GM12864 (cell line): ENCODE measurements around the gene RPS14.

ENCODE experiments used
- DNase-seq: peaks from one replicate; pipeline ENCODE4 v3.0.0-alpha.2; 2011; ENCODE audit warnings: low read depth
- H3K4me3 ChIP-seq: 2 replicates; pipeline ENCODE4 v1.5.1; 2011; ENCODE audit warnings: mild to moderate bottlenecking, low read depth, low read length, control low read depth
- TF ChIP-seq, protein P1 (sequence below): IDR thresholded peaks from 2 replicates; pipeline ENCODE4 v1.5.1; 2011; ENCODE audit warnings: low read depth, mild to moderate bottlenecking, moderate library complexity, low read length, control low read depth, inconsistent platforms; ENCODE audit errors: missing control alignments

Gene RPS14

DNA sequence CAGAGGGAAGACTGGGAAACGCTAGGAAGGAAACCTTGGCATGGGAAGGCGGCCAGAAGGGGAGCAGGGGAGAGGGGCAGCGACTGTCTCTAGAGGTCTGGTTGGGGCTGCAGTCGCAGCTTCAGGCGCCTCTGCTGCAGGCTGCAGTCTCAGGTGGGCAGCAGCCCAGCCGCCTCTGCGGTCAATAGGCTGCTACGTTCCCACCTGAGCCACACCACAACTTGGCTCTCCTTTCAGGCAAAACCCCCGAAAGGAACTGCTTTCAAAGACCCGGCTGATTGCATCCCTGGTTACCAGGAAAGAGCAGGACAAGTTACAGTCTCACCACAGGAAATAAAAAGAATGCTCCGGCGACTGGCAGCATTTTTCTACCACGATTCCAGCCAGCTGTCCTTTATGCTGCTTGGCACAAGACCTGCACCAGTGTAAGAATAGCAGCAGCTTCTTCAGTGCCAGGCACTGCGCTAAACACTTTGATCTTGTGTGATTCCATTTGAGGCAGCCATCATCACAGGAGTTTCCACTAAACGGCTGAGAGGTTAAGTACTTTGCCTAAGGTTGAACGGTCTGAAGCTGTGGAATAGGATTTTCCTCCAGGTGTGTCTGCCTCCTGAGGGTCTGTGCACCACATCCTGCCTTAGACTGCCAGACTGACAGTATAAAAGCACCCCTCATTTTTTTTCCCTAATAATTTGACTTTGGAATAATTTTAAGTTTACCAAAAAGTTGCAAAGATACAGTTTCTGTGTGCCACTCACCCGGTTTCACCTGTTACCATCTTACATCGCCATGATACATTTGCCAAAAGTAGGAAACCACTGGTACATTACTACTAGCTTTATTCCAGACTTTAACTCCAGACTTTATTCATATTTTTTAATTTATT, 7.5 kb downstream of the RPS14 start:
- DNase-seq: no peak
- H3K4me3 ChIP-seq: no peak overlapping the region
- TF ChIP-seq, protein P1, sequence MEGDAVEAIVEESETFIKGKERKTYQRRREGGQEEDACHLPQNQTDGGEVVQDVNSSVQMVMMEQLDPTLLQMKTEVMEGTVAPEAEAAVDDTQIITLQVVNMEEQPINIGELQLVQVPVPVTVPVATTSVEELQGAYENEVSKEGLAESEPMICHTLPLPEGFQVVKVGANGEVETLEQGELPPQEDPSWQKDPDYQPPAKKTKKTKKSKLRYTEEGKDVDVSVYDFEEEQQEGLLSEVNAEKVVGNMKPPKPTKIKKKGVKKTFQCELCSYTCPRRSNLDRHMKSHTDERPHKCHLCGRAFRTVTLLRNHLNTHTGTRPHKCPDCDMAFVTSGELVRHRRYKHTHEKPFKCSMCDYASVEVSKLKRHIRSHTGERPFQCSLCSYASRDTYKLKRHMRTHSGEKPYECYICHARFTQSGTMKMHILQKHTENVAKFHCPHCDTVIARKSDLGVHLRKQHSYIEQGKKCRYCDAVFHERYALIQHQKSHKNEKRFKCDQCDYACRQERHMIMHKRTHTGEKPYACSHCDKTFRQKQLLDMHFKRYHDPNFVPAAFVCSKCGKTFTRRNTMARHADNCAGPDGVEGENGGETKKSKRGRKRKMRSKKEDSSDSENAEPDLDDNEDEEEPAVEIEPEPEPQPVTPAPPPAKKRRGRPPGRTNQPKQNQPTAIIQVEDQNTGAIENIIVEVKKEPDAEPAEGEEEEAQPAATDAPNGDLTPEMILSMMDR: no peak

DNA sequence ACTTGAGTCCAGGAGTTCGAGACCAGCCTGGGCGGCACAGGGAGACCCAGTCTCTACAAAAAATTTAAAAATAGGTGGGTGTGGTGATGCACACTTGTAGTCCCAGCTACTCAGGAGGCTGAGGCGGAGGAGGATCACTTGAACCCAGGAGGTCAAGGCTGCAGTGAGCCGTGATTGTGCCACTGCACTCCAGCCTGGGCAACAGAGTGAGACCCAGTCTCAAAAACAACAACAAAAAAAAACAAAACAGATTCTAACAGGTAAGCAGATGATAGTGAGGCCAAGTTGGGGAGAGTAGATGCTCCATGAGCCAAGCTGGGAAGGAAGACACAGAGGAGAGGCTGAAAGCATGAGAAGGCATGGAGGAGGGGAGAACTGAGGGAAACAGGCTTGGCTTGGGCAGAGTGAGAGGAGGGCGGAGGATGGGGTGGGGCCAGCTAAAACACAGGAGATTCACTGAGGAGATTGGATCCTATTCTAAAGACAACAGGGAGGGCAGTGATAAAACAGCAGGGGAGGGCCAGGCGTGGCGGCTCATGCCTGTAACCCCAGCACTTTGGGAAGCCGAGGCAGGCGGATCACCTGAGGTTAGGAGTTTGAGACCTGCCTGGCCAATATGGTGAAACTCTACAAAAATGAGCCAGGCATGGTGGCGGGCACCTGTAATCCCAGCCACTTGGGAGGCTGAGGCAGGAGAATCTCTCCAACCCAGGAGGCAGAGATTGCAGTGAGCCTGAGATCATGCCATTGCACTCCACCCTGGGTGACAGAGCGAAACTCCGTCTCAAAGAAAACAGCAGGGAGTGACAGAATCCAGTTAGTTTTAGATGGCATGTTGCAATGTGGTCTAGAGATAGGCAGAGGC, 8.4 kb downstream of the RPS14 start:
- TF ChIP-seq, protein P1: no peak
- no peak for DNase-seq

DNA sequence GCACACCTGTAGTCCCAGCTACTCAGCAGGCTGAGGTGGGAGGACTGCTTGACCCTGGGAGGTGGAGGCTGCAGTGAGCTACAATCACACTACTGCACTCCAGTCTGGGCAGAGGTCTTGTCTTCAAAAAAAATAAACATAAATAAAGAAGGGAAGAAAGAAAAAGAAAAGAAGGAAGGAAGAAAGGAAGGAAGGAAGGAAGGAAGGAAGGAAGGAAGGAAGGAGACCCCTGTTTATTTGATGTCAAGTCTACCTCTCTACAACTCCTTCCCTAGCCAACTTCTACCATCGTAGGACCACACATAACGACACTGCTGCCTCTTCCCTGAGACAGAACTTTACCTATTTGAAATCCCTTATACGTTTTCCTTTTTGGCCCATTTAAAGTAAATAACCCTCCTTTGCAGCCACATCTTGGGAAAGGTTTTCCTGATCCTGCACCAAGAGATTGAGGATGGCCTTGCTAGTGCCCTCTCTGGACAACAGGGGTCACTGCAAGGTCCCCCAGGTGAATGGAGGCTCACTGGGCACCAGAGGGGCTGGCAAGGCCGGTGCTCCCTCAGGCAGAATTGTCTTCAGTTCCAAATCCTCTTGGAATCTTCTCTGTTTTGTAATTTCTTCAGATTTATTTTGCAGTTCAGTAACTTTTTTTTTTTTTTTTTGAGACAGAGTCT, 10.5 kb downstream of the RPS14 start:
- DNase-seq: no peak
- no peak overlapping the region for H3K4me3 ChIP-seq
- TF ChIP-seq, protein P1: peak; percentile 68

More for the DNA sequence above, 8.4 kb downstream of the RPS14 start:
- no peak overlapping the region for H3K4me3 ChIP-seq

DNA sequence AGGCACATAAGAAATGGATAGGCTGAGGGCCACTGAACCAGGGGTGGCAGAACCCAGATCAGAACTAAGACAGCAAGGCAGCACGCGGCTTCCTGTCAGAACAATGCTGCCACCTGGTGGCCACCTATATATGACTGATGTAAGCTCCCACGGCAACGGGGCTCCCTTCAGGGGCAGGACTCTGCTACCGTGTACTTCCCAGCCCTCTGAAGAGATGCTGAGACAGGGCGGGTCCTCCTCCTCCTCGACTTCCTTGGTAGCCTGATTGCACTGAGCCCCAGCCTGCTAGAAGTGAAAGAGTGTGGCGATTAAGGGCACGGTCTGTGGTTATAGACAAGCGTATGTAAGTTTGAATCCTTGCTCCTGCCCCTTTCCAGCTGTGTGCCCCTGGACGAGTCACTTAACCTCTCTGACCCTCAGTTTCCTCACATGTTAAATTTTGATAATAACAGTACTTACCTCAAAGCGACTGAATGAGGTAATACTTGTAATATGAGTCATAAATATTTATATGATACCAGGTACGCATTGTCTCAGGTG, 13.3 kb downstream of the RPS14 start:
- TF ChIP-seq, protein P1: peak; percentile 85
- no peak overlapping the region for H3K4me3 ChIP-seq

DNA sequence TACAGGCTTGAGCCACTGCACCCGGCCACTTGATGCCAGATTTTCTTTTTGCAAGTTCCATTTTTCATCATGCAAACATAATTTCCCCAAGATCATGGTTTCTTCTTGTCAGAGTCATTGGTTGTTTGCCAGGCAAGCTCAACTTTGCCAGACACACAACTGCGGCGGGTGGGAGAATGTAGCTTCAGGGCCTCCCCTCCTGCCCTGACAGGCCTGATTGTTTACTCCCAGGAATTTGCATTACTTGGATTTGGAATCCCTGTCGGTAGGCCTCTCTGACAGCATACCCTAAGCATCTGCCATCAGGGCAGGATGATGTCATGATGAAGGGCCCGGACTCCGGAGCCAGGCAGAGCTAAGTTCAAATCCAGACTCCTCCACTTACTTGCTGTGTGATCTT, 15.1 kb downstream of the RPS14 start:
- no peak for DNase-seq
- no peak overlapping the region for H3K4me3 ChIP-seq
- TF ChIP-seq, protein P1: no peak

More for the DNA sequence above, 13.3 kb downstream of the RPS14 start:
- peak; percentile 77 for DNase-seq

DNA sequence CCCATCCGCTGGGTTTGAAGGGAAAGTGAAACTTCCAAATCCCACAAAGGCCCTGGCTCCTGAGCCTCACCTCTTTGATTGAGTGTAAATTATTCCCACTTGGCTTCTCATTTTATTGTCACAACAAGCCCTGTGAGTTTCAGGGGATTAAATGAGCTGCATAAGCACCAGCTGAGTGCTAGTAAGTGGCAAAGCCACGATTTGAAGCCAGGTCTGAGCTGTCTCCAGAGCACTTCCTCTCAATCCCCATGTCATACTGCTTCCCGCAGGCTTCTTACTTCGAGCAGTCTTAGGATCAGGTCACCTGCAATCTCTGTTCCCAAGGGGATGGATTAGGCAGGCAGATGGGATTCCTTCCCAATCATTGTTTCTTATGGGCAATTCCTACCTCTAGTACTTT, 18.0 kb downstream of the RPS14 start:
- DNase-seq: no peak

More for the DNA sequence above, 18.0 kb downstream of the RPS14 start:
- TF ChIP-seq, protein P1: no peak
- H3K4me3 ChIP-seq: no peak overlapping the region
